Measurements from ENCODE around the gene CLIP2.
"Not testable (repeated sequence)": the region's sequence is repeated elsewhere in the genome, so short reads cannot be mapped to it uniquely, and the experiment has no call there.

The CLIP2 gene

DNA sequence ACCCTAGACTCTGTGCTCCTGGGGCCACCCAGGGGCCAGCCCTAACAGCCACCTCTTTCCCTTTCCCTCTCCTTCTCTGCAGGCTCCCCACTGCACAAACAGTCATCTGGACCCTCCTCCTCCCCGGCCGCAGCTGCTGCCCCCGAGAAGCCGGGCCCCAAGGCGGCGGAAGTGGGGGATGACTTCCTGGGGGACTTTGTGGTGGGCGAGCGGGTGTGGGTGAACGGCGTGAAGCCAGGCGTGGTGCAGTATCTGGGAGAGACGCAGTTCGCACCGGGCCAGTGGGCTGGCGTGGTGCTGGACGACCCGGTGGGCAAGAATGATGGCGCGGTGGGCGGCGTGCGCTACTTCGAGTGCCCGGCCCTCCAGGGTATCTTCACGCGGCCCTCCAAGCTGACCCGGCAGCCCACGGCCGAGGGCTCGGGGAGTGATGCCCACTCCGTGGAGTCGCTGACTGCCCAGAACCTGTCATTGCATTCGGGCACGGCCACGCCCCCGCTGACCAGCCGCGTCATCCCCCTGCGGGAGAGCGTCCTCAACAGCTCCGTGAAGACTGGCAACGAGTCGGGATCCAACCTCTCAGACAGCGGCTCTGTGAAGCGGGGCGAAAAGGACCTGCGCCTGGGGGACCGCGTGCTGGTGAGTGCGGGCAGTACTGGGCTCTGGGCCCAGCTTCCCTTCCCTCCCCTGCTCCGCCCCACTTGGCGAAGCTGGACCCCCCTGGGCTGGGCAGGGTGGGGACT, 49.3 kb downstream of the CLIP2 start:
- DNase-seq: no peak

DNA sequence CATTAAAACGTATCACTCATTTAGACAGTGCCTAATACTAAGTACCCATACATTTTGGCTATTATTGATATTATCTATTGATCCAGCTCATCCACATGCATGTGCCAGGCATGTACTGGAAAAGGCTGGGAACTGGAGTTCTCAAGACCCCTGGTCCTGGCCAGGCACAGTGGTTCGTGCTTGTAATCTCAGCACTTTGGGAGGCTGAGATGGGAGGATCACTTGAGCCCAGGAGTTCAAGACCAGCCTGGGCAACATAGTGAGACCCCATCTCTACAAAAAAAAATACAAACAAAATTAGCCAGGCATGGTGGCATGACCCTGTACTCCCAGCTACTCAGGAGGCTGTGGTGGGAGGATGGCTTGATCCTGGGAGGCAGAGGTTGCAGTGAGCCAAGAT, 50.4 kb downstream of the CLIP2 start:
- not testable (repeated sequence) for DNase-seq

DNA sequence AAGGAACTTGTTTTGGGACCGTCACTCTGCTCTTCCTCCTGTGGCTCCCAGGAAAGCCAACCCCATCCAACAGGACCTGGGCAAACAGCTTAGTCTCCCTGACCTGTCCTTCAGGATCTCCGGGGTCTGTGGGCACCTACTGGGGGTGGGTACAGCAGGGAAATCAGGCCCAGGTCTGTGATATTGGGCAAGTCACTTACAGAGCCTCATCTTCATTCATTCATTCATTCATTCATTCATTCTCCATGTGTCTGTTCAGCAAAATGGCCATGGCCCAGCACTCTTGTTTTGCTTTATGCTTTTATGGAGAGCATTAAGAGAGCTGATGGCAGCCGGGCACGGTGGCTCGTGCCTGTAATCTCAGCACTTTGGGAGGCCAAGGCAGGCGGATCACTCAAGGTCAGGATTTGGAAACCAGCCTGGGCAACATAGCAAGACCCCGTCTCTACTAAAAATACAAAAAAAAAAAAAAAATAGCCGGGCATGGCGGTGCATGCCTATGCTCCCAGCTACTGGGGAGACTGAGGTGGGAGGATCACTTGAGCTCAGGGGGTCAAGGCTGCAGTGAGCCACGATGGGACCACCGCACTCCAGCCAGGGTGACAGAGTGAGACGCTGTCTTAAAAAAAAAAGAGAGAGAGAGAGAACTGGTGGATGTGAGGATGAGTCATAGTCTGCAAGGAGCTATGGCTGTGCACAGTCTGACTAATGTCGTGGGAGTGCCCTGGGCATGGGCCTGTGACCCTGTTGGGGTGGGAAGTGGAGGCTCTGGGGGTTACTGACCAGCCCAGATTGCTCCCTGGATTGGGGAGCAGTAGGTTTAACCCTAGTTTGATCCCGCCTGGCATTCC, 54.3 kb downstream of the CLIP2 start:
- no peak for DNase-seq

DNA sequence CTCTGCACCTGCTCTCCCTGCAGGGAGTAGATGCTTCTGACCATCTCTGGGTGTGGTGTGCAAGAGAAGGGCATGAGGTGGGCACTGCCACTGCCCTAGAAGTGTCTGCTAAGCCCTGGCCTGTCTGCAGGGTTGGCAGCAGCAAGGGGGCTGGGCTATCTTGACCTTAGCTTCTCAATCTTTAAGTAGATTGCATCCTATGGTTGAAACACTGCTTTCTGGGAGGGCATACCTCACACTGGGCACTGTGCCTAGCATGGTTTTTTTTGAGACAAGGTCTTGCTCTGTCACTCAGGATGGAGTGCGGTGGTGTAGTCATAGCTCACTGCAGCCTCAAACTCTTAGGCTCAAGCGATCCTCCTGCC, 54.9 kb downstream of the CLIP2 start:
- DNase-seq: no peak

DNA sequence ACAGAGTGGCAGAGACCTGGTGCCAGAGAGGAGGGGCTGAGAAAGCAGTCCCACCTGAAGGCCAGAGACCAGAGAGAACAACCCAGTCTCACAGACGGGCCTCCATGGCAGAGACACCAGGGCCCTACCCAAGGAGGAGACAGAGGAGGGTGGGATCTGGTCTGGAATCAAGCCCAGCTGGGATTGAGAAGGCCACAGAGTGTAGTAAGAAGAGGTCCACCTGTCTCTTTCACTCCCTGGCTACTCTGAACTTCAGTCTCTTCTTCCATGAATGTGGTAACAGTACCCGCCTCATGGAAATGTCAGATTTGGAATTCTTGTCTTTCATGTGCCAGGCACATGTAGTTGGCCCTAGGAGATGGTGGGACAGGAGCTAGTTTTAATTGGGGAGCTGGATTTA, 55.6 kb downstream of the CLIP2 start:
- DNase-seq: no peak

DNA sequence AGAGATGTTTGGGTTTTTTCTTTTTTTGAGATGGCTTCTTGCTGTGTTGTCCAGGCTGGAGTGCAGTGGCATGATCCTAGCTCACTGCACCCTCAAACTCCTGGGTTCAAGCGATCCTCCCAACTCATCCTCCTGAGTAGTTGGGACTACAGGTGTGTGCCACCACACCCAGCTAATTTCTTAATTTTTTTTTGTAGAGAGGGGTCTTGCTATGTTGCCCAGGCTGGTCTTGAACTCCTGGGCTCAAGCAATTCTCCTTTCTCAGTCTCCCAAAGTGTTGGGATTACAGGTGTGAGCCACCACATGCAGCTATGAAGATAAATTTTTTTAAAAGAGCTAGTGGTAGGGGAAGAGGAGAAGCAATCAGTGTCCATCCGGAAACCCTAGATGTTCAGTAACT, 56.8 kb downstream of the CLIP2 start:
- DNase-seq: no peak

DNA sequence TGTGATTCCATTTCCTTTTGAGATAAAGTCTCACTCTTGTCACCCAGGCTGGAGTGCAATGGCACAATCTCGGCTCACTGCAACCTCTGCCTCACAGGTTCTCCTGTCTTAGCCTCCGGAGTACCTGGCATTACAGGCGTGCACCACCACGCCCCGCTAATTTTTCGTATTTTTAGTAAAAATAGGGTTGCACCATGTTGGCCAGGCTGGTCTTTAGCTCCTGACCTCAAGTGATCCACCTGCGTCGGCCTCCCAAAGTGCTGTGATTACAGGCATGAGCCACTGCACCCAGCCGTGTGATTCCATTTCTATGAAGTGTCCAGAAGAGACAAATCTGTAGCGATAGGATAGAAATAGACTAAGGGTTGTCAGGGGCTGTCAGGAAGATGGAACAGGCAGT, 60.4 kb downstream of the CLIP2 start:
- no peak for DNase-seq

DNA sequence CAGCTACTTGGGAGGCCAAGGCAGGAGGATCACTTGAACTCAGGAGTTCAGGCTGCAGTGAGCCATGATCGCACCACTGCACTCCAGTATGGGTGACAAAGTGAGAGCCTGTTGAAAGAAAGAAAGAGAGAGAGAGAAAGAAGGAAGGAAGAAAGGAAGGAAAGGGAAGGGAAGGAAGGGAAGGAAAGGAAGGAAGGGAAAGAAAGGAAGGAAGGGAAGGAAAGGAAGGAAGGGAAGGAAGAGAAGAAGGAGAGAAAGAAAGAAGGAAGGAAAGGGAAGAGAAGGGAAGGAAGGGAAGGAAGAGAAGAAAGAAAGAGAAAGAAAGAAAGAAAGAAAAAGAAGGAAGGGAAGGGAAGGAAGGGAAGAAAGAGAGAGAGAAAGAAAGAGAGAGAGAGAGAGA, 61.5 kb downstream of the CLIP2 start:
- DNase-seq: no peak

DNA sequence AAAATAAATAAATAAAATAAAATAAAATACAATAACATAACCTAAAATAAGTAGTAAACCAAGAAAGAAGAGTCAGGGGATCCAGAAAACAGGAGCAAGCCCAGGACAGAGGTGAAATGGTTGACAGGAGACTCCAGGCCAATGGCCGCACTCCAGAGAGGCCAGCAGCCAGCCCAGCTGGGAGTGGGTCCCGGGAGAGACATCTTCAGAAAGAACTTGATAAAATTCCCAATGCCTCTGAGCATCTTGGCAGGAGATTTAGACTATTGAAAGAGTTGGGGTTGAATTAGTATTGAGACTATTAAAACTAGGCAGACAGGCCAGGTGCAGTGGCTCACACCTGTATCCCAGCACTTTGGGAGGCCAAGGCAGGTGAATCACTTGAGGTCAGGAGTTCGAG, 62.6 kb downstream of the CLIP2 start:
- no peak for DNase-seq

DNA sequence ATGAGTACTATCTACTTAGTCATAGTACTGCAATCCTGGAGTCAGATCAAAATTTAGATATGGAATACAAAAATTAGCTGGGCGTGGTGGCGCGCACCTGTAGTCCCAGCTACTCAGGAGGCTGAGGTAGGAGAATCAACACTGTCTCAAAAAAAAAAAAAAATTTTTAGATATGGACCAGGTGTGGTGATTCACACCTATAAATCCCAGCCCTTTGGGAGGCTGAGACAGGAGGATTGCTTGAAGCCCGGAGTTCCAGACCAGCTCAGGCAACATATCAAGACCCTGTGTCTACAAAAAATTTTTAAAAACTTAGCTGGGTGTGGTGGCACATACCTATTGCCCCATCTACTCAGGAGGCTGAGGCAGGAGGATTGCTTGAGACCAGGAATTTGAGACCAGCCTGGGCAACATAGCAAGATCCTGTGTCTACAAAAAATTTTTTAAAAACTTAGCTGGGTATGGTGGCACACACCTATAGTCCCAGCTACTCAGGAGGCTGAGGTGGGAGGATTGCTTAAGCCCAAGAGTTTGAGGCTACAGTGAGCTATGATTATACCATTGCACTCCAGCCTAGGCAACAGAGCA, 63.4 kb downstream of the CLIP2 start:
- not testable (repeated sequence) for DNase-seq

DNA sequence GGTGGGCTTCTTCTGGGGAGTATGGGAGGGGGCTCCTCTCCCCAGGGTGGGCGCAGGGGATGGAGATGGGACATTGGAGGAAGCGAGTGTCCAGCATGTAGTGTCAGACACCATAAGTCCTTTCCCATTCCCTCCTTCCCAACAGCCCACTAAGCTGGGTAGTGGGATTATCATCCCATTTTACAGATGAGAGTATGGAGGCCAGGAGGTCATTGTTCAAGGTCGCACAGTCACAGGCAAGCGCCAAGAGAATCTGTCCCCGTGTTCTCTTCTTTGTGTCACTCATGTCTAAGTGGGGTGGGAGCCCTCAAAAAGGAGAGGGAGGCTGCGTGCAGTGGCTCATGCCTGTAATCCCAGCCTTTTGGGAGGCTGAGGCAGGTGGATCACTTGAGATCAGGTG, 64.8 kb downstream of the CLIP2 start:
- no peak for DNase-seq

DNA sequence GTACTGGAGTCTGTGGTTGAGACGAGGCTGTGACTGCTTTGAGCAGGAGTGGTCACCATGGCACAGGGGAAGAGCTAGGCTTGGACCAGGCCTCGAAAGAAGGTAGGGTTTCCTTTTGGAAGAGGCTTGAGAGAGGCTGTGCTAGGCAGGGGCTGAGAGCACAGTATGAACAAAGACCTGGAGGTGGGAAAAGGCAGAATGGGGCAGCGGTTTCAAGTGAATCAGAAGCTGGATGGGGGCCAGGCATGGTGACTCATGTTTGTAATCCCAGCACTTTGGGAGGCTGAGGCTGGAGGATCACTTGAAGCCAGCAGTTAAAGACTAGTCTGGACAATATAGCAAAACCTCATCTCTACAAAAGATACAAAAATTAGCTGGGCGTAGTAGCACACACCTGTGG, 65.9 kb downstream of the CLIP2 start:
- DNase-seq: peak; percentile 58

DNA sequence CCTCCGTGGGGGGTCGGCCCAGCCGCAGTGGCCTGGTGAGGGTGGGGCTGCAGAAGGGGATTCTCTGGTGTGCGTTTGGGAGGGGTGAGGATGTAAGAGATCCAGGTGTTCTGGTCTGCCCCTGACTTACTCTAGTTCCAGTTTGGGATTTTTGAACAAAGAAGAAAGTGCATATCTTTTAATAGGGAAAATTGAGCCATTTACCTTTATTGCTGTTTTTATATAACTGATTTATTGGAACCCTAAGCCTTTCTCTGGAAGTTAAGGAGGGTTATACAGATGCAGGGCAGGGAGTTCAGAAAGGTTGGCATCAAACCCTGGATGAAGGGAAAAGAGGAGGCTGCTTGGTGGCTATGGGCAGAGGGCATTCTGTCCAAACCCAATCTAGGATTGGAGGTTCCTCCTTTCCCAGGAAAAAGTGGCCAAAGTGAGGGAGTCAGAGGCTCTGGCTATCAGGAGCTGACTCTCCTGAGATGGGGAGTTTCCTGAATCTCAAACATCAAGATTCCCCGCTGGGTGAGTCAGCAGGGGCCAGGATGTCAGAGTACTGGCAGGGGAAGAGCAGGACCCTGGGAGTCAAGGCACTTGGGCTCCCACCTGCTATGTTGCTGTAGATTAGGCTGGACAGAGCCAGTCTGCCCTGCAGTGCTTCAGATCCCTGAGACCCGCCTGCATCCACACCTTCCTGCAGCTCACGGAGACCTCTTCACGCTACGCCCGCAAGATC, 67.5 kb downstream of the CLIP2 start:
- DNase-seq: no peak

DNA sequence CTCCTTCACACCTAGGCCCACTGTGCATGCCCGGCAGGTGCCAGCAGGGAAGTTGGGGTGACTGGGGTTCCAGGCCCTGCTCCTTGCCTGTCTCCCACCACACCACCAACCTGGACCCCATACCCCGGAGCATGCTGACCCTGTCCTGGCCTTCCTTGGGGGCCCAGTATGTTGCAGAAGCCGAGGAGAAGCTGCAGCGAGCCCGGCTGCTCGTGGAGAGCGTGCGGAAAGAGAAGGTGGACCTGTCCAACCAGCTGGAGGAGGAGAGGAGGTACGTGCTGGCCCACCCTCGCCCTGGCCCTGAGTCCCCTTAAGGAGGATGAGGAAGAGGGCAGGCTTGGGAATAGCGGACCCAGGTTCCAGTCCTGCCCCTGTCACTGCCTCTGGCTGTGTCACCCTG, 70.8 kb downstream of the CLIP2 start:
- no peak for DNase-seq

DNA sequence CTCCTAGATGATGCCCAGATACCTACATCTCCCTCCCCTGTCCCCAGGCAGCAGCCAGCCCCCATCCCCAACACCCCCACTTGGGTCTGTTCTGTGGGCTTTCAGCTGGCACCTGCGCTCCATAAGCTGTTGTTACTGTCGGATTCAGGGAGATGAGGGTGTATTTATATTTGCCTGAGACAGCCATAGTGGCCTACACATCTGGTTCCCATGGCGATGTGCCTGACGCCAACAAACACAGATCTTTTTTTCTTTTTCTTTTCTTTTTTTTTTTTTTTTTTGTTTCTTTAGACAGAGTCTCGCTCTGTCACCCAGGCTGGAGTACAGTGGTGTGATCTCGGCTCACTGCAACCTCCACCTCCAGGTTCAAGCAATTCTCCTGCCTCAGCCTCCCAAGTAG, 73.1 kb downstream of the CLIP2 start:
- DNase-seq: no peak

DNA sequence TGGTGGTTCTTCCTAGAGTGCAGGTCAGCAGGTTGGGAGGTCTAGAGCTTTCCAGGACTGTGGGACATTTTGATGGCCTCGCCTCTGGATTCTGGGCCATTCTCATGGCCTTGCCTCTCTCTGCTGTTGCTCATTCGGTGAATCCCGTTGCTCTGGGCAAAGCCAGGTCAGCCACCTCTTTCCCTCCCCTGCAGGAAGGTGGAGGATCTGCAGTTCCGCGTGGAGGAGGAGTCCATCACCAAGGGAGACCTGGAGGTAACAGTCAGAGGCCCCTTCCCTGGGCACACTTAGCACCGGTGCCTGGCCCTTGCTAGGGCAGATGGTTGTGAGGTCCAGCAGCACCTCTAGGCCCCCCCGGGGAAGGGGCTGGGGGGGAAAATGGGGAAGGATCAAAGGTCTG, 74.9 kb downstream of the CLIP2 start:
- DNase-seq: peak; percentile 22

DNA sequence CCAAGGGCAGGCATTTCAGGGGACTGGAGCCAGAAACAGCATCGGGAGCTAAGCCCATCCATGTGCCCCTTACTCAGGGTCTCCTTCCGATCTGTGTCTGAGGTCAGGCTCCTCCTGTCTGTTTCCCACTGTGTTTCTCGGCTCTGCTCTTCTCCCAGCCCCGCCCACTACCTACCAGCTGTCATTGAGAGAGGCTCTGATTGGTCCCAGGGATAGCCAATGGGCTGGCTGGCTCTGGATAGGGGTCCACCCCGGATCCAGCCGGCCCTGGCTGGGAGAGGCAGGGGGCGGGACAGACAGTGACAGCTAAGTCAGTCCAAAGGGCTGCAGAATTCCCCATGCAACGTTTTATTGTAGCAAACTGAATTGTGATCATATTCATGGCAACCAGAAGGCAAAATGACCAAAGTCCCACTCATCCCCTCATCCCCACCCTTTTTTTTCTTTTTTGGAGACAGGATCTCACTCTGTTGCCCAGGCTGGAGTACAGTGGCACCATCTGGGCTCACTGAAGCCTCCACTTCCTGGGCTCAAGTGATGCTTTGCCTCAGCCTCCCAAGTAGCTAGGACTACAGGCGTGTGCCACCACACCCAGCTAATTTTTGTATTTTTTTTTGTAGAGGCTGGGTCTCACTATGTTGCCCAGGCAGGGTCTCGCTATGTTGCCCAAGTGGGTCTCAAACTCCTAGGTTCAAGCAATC, 76.3 kb downstream of the CLIP2 start:
- peak; percentile 95 for DNase-seq

DNA sequence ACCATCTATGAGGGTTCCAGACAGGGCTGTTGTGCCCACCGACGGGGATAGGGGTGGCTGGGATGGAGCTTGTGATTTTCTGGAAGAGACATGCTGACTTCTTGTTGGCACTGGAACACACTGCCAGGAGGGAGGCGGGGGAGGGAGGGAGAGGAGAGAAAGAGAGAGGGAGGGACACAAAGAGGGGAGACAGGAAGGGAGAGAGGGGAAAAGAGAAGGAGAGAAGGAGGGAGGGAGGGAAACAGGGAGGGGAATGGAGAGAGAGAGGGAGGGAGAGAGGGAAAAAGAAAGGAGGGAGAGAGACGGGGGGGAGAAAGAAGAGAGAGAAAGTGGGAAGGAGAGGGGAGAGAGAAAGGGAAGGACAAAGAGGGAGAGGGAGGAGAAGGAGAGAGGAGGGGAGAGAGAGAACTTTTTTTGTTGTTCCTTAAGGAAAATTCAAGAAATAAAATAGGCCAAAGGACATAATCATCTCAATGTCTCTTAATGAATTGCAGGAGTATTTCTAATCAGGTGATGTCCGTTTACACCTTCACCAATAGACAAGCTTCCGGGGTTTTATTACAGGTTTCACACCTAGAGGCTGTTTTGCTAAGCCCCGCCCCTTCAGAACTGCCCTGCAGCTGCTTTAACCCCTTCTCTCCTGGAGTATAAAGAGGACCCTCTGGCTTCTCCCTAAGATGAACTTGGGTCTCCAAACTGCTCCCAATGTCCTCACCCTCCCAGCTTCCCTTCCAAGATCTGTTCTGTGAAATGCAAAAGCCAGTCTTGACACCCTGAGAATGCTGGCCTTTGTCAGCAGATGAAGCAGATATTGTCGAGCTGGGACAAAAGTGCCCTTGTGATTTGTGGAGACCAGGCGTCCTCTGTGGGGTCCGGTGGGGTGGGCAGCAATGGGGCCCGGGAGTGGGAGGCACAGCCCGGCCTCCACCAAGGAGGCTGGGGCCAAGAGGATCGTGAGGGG, 82.5 kb downstream of the CLIP2 start:
- DNase-seq: peak; percentile 83

DNA sequence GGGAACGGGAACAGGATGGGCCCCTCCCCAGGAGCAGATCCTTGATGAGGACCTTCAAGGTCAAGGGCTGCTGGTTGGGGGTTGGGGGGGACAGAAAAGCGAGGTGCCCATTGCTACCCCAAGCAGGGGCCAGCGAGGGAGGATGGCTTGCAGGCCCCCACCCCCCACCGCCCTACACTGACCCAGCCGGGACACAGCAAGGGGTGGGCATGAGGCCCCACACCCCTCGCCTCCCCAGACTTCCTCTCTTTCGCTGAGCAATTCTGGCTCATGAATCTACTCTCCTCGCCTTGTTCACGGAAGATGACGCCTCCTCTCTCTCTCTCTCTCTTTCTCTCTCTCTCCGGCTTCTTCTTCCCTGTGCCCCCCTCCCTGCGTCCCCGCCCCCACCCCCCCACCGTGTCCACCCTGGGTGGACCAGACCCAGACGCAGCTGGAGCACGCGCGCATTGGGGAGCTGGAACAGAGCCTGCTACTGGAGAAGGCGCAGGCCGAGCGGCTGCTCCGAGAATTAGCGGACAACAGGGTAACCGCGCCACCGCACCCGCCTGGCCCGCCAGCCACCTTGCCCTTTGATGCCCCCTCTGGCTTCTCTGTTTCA, 83.4 kb downstream of the CLIP2 start:
- peak; percentile 30 for DNase-seq

DNA sequence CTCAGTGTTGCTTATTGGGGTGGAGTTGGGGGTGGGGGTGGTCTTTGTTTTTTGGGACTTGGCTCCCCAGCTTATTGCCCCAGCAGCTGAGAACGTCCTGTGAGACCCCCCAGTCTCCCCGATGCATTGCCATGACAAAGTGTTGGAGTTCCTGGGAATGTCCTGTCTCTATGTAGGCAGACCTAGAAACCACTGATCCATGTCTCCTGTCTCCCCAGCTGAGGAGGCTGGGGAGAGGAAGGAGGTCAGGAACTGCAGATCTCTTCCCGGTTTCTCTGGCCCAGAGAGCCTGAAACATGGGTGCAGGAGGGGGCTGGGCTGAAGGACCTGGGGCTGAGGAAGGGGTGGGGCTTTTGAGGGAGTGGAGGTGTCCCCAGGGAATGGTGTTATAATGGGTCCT, 84.3 kb downstream of the CLIP2 start:
- peak; percentile 33 for DNase-seq

DNA sequence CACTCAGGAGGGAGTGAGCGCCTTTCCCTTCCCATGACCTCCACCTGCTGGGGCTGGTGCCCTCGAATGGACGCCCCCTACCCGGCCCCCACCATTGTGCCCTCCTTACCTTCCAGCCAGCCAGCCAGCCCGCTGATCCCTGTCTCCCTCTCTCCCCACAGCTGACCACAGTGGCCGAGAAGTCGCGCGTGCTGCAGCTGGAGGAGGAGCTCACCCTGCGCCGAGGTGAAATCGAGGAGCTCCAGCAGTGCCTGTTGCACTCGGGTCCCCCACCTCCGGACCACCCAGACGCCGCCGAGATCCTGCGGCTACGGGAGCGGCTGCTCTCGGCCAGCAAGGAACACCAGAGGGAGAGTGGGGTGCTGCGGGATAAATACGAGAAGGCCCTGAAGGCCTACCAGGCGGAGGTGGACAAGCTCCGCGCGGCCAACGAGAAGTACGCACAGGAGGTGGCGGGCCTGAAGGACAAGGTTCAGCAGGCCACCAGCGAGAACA, 86.6 kb downstream of the CLIP2 start:
- DNase-seq: no peak

All from NCI-H69 (cell line).